Measurements from ENCODE around the gene CEP55. TPM values are rescaled to one million over a fixed set of nuclear protein-coding genes. Genes with fewer than 3 reads are reported as not detected.

Gene CEP55
- total and polyA plus RNA-seq, 4 donors: under 0.01 to 4.1 (median 0.46) TPM

- Histone ChIP-seq H3K4me1 (ENCODE audit: control insufficient read depth in 4 of 4, insufficient read depth in 4 of 4, low read length in 3 of 4) (peaks cover 0 to 9% (median 4%) of the 10 kb centered on the region in 4 donors), H3K9me3 (ENCODE audit: control insufficient read depth in 4 of 4, low read length in 3 of 4) (no peaks in the 10 kb centered on the region), H3K4me3 (ENCODE audit: low read depth in 1 of 3, low read length in 3 of 3) (peak overlapping the region; percentile 73 to 92 (median 78)), H3K27me3 (ENCODE audit: control insufficient read depth in 4 of 4, insufficient read depth in 4 of 4, low read length in 3 of 4) (no peaks in the 10 kb centered on the region), H3K36me3 (ENCODE audit: control insufficient read depth in 4 of 4, insufficient read depth in 3 of 4, low read depth in 1 of 4, low read length in 3 of 4) (no peaks in the 10 kb centered on the region), H3K9ac (ENCODE audit: low read depth in 1 of 2, low read length in 2 of 2) (peak overlapping the region; percentile 64 to 87), H3K27ac (ENCODE audit: low read depth in 1 of 2, low read length in 2 of 2) (peak overlapping the region; percentile 28 to 46)
- WGBS: 30% methylated on average over 7 of the region's 7 CpGs
- DNase-seq (ENCODE audit: low spot score): no peak
- TF ChIP-seq ATF3 (IDR thresholded peaks at IDR 0.05): no peak
- TF ChIP-seq SP1 (IDR thresholded peaks at IDR 0.05): no peak
- no peak for TF ChIP-seq ZBTB33 (IDR thresholded peaks at IDR 0.05)
- no peak for TF ChIP-seq HNF4A (conservative IDR thresholded peaks at IDR 0.05)
- no peak for TF ChIP-seq JUND (IDR thresholded peaks at IDR 0.05)
- TF ChIP-seq REST (IDR thresholded peaks at IDR 0.05): no peak
- no peak for TF ChIP-seq YY1 (IDR thresholded peaks at IDR 0.05)
- no peak for TF ChIP-seq GABPA (IDR thresholded peaks at IDR 0.05 in 1 of 2, conservative IDR thresholded peaks at IDR 0.05 in 1 of 2)
- TF ChIP-seq RAD21 (IDR thresholded peaks at IDR 0.05): no peak
- no peak for TF ChIP-seq EGR1 (IDR thresholded peaks at IDR 0.05; ENCODE audit: low read depth in 2 of 2)
- no peak for TF ChIP-seq TAF1 (conservative IDR thresholded peaks at IDR 0.05)
These were observed 14.7 kb upstream of the CEP55 start for GRCh38 chr10:93481637-93482144.

GRCh38 chr10:93482145-93482834 lies 14.1 kb upstream of the CEP55 start, which contains the start of gene MYOF:
Gene MYOF, minus strand, starts transcription at chr10:93482334. Its CDS starts 140 bp downstream, at chr10:93482194.
- peak within 1 kb of the TSS; percentile 64 to 87 for H3K9ac ChIP-seq (ENCODE audit: low read depth in 1 of 2, low read length in 2 of 2)
- H3K4me3 ChIP-seq (ENCODE audit: low read depth in 1 of 3, low read length in 3 of 3): peak within 1 kb of the TSS; percentile 73 to 92 (median 78)
- no peaks in the 10 kb centered on the region for H3K9me3 ChIP-seq (ENCODE audit: control insufficient read depth in 4 of 4, low read length in 3 of 4)
- TF ChIP-seq MAX (IDR thresholded peaks at IDR 0.05) (no peak), CTCF (IDR thresholded peaks at IDR 0.05; ENCODE audit: low read depth, low read length, missing input control) (peak; percentile 71), YY1 (IDR thresholded peaks at IDR 0.05) (peak; percentile 79), ZBTB33 (IDR thresholded peaks at IDR 0.05) (no peak), RAD21 (IDR thresholded peaks at IDR 0.05) (peak; percentile 80 to 81), REST (IDR thresholded peaks at IDR 0.05) (no peak), EGR1 (IDR thresholded peaks at IDR 0.05; ENCODE audit: low read depth in 2 of 2) (no peak)
- no peaks in the 10 kb centered on the region for H3K36me3 ChIP-seq (ENCODE audit: control insufficient read depth in 4 of 4, insufficient read depth in 3 of 4, low read depth in 1 of 4, low read length in 3 of 4)
- H3K27ac ChIP-seq (ENCODE audit: low read depth in 1 of 2, low read length in 2 of 2): peak within 1 kb of the TSS; percentile 28 to 46
- no peak for DNase-seq (ENCODE audit: low spot score)
- H3K27me3 ChIP-seq (ENCODE audit: control insufficient read depth in 4 of 4, insufficient read depth in 4 of 4, low read length in 3 of 4): no peaks in the 10 kb centered on the region
- H3K4me1 ChIP-seq (ENCODE audit: control insufficient read depth in 4 of 4, insufficient read depth in 4 of 4, low read length in 3 of 4): peaks cover 0 to 9% (median 4%) of the 10 kb centered on the region in 4 donors
- WGBS: under 1% methylated on average over 27 of the region's 27 CpGs
